GM12878 (cell line): ENCODE measurements around the gene DCPS. TPM values are rescaled to one million over a fixed set of nuclear protein-coding genes. Genes with fewer than 3 reads are reported as not detected.

Experiments used
- ATAC-seq: fragments of 200-7000 bp; cut with Tn5 transposase; 3 replicates; pipeline ENCODE4 v1.9.1; 2020; ENCODE audit warnings: mild to moderate bottlenecking, moderate library complexity
- BruUV-seq: library from RNA; stranded (reverse); fragments of 400-500 nt; replicated peaks from 2 replicates; lab custom pipeline; 2021; lab: Mats Ljungman, UMichigan
- CTCF ChIA-PET: fragments of 300-600 bp; sonication (Branson Sonifier 250); formaldehyde crosslinking; extraction: SDS; loops from one replicate; lab custom pipeline; 2021; ENCODE audit warnings: inconsistent platforms; lab: Yijun Ruan, JAX
- POLR2A ChIA-PET: fragments of 350-600 bp; formaldehyde crosslinking; extraction: SDS; loops from one replicate; lab custom pipeline; 2021; ENCODE audit warnings: inconsistent platforms; lab: Charles Lee
- RAD21 ChIA-PET: fragments of 300-600 bp; sonication (Branson Sonifier 250); formaldehyde crosslinking; loops from one replicate; lab custom pipeline; 2023; ENCODE audit warnings: antibody characterized with exemption; ENCODE audit not compliant: unreplicated experiment; lab: Charles Lee
- SMC1A ChIA-PET: fragments of 300-600 bp; sonication (Branson Sonifier 250); formaldehyde crosslinking; loops from one replicate; lab custom pipeline; 2023; ENCODE audit not compliant: unreplicated experiment, uncharacterized antibody; lab: Charles Lee
- DNase-seq: peaks from one replicate; pipeline ENCODE4 v3.0.0-alpha.2; 2011; ENCODE audit warnings: low read depth, low spot score
- FAIRE-seq: peaks from 3 replicates; lab custom pipeline; 2011; peaks lifted over from hg19 to GRCh38; lab: Jason Lieb, UNC
- H2AFZ ChIP-seq: 2 replicates; pipeline ENCODE4 v1.6.0; 2011; ENCODE audit warnings: low read depth, low read length, control low read depth; ENCODE audit not compliant: control insufficient read depth
- H3K27ac ChIP-seq: 2 replicates; pipeline ENCODE4 v1.5.1; 2011; ENCODE audit warnings: control low read depth; ENCODE audit not compliant: control insufficient read depth, insufficient read depth
- H3K27me3 ChIP-seq, 2 experiments: replicated peaks in 1 of 2; 2 replicates each; pipeline versions ENCODE4 v1.6.0 to v1.6.1; 2011; ENCODE audit warnings: low read length in 1 of 2; ENCODE audit not compliant: control insufficient read depth in 2 of 2, insufficient read depth in 2 of 2
- H3K36me3 ChIP-seq, 2 experiments: 2 replicates each; pipeline ENCODE4 v1.5.1; 2011; ENCODE audit warnings: low read length in 1 of 2; ENCODE audit not compliant: control insufficient read depth in 2 of 2, insufficient read depth in 2 of 2
- H3K4me1 ChIP-seq: 2 replicates; pipeline ENCODE4 v1.6.1; 2011; ENCODE audit warnings: mild to moderate bottlenecking, low read length, moderate library complexity, mixed read lengths; ENCODE audit not compliant: control insufficient read depth, insufficient read depth
- H3K4me2 ChIP-seq: 2 replicates; pipeline ENCODE4 v1.6.0; 2011; ENCODE audit warnings: control low read depth; ENCODE audit not compliant: control insufficient read depth, insufficient read depth
- H3K4me3 ChIP-seq: fragments of 200-600 bp; sonication (generic); 2 replicates; pipeline ENCODE4 v1.5.1; 2016
- H3K79me2 ChIP-seq: 2 replicates; pipeline ENCODE4 v1.6.0; 2011; ENCODE audit warnings: low read length; ENCODE audit not compliant: control insufficient read depth, insufficient read depth
- H3K9ac ChIP-seq: 2 replicates; pipeline ENCODE4 v1.8.0; 2011; ENCODE audit warnings: low read length, control low read depth, mixed read lengths; ENCODE audit not compliant: control insufficient read depth, insufficient read depth
- H3K9me3 ChIP-seq: replicated peaks from 3 replicates; pipeline ENCODE4 v1.5.1; 2011; ENCODE audit warnings: mild to moderate bottlenecking, low read length; ENCODE audit not compliant: control insufficient read depth, insufficient read depth
- H4K20me1 ChIP-seq: 2 replicates; pipeline ENCODE4 v1.6.0; 2011; ENCODE audit not compliant: control insufficient read depth, insufficient read depth
- ASH2L ChIP-seq: fragments of 300-600, 200-600 bp; sonication (generic); IDR thresholded peaks from 2 replicates; pipeline ENCODE4 v1.6.1; 2017; ENCODE audit warnings: low read depth, mild to moderate bottlenecking, borderline replicate concordance
- CEBPB ChIP-seq, 2 experiments: fragments of 150-350 bp in 1 of 2; IDR thresholded peaks; 2 replicates each; pipeline ENCODE4 v1.6.1; 2012 to 2014; ENCODE audit warnings: low read depth in 2 of 2, low read length in 2 of 2, borderline replicate concordance in 1 of 2, inconsistent platforms in 1 of 2
- CHD1 ChIP-seq: IDR thresholded peaks from 2 replicates; pipeline ENCODE4 v1.6.1; 2012; ENCODE audit warnings: low read depth, low read length, improper control_type of control experiment
- CTCF ChIP-seq, 3 experiments: IDR thresholded peaks in 2 of 3; conservative IDR thresholded peaks in 1 of 3; 2 replicates each; pipeline ENCODE4 v1.5.1; 2011; ENCODE audit warnings: low read depth in 3 of 3, low read length in 3 of 3, mild to moderate bottlenecking in 3 of 3, control low read depth in 2 of 3, moderate library complexity in 2 of 3, inconsistent platforms in 1 of 3, mixed read lengths in 1 of 3; ENCODE audit not compliant: control insufficient read depth in 2 of 3, insufficient read depth in 1 of 3; ENCODE audit errors: extremely low read depth in 1 of 3
- ESRRA ChIP-seq: IDR thresholded peaks from 2 replicates; pipeline ENCODE4 v1.6.1; 2012; ENCODE audit warnings: mild to moderate bottlenecking, low read length, improper control_type of control experiment
- GABPA ChIP-seq: IDR thresholded peaks from 2 replicates; pipeline ENCODE4 v1.6.1; 2014; ENCODE audit warnings: antibody characterized with exemption, low read depth, mild to moderate bottlenecking, inconsistent platforms
- HCFC1 ChIP-seq: fragments of 150-350 bp; IDR thresholded peaks from 2 replicates; pipeline ENCODE4 v1.6.1; 2014; ENCODE audit warnings: low read length
- MTA2 ChIP-seq: fragments of 450-650 bp; IDR thresholded peaks from 2 replicates; pipeline ENCODE4 v1.6.1; 2016; ENCODE audit warnings: low read depth, mild to moderate bottlenecking, moderate library complexity
- NR2C2 ChIP-seq: IDR thresholded peaks from 2 replicates; pipeline ENCODE4 v1.6.1; 2011; ENCODE audit warnings: borderline replicate concordance, low read depth; ENCODE audit not compliant: control insufficient read depth, insufficient read length
- POU2F2 ChIP-seq: IDR thresholded peaks from 3 replicates; pipeline ENCODE4 v1.6.1; 2011; ENCODE audit warnings: low read depth, mild to moderate bottlenecking, low read length, borderline replicate concordance
- SIX5 ChIP-seq: IDR thresholded peaks from 2 replicates; pipeline ENCODE4 v1.6.1; 2011; ENCODE audit warnings: mild to moderate bottlenecking, low read depth, low read length, moderate library complexity; ENCODE audit not compliant: severe bottlenecking
- SP1 ChIP-seq: IDR thresholded peaks from one replicate; pipeline ENCODE4 v1.6.1; 2011; ENCODE audit warnings: low read depth, low read length
- ZNF24 ChIP-seq: fragments of 450-650 bp; IDR thresholded peaks from 2 replicates; pipeline ENCODE4 v1.6.1; 2017; ENCODE audit warnings: antibody characterized with exemption, mild to moderate bottlenecking
- ZNF274 ChIP-seq: IDR thresholded peaks from one replicate; pipeline ENCODE4 v1.8.0; 2011; ENCODE audit not compliant: insufficient read length, insufficient read depth
- ZSCAN29 ChIP-seq: fragments of 450-650 bp; IDR thresholded peaks from 2 replicates; pipeline ENCODE4 v1.6.1; 2017; ENCODE audit warnings: mild to moderate bottlenecking, moderate library complexity
- WGBS: methylation state at CpG from one replicate; pipeline ENCODE4 v1.1.6; 2016; ENCODE audit warnings: low lambda C conversion rate; ENCODE audit not compliant: insufficient replicate concordance, insufficient coverage; ENCODE audit errors: missing lambda C conversion rate; 5-methylcytosine and 5-hydroxymethylcytosine counted together
- in situ Hi-C: fragments of 300-500 bp; cut with MboI; formaldehyde crosslinking; loops from 9 replicates; pipeline ENCODE4 v1.14.3; 2018; ENCODE audit warnings: mixed read lengths
- intact Hi-C: fragments of 100-400 bp; cut with micrococcal nuclease; formaldehyde crosslinking; loops from one replicate; pipeline ENCODE4 v1.14.2; 2022; ENCODE audit not compliant: unreplicated experiment
- polyA plus RNA-seq, 11 experiments: library from polyadenylated mRNA; depleted of rRNA in 4 of 11; unstranded in 6 of 11; stranded (reverse) in 5 of 11; fragments of >200 nt; fragmentation: Nextera tagmentation in 4 of 11; fragmentation: Illumina TruSeq in 1 of 11; extraction: Ambion mirVana in 4 of 11; extraction: Trizol in 1 of 11; gene quantifications; 1 replicate in 1 of 11; 2 replicates in 10 of 11; pipeline versions ENCODE4 v1.2.1 to v1.2.3, GENCODE V29; 2011 to 2016; ENCODE audit warnings: inconsistent platforms in 2 of 11, missing spikeins in 2 of 11, low read depth in 1 of 11
- total RNA-seq, 4 experiments: library from RNA; depleted of rRNA in 3 of 4; stranded (reverse); fragments of >200 nt in 3 of 4; fragmentation: Illumina TruSeq in 1 of 4; extraction: Trizol in 1 of 4; gene quantifications; 2 replicates each; pipeline versions ENCODE4 v1.2.1 to v1.2.3, GENCODE V29; 2013 to 2021
- TF ChIP-seq, protein P1 (sequence below): fragments of 450-650 bp; formaldehyde crosslinking; IDR thresholded peaks from 2 replicates; pipeline ENCODE4 v1.4.0; 2022; ENCODE audit warnings: mild to moderate bottlenecking, moderate library complexity
- TF ChIP-seq, protein P2 (sequence below): fragments of 450-650 bp; formaldehyde crosslinking; IDR thresholded peaks from 2 replicates; pipeline ENCODE4 v1.5.0; 2022; ENCODE audit warnings: mild to moderate bottlenecking, missing genetic modification characterization
- TF ChIP-seq, protein P3 (sequence below): IDR thresholded peaks from 2 replicates; pipeline ENCODE4 v1.6.1; 2012; ENCODE audit warnings: low read depth, low read length, improper control_type of control experiment

The DCPS gene
- total and polyA plus RNA-seq, 10 of the 15 experiments (the other 5 are each of a cell fraction or from before 2014, with no cell fraction given), result 23.5 to 101 (median 67.4) TPM

DNA sequence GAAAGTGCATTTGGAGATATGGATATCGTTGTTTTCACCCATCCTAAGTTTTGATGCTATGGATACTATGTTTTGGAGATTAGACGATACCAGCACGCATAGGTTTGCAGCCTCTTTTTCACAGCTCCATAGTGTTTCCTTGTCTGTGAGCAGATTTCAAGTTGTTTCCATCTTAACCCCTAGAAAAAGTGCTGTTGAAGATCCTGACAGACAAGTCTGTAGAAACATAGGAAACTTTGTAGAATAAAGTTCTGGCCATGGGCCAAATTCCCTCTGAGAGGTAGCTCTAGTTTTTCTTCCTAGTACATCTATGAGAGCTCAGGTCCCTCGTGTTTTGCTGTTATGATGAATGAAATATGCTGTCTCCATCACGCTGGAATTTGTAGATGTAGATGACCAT is 84.0 kb downstream of the DCPS start:
- Histone ChIP-seq H3K36me3 (no peaks in the 10 kb centered on the region), H3K4me1 (peaks cover 9% of the 10 kb centered on the region), H3K79me2 (no peaks in the 10 kb centered on the region), H3K4me3 (no peak overlapping the region), H3K9ac (no peak overlapping the region), H4K20me1 (no peaks in the 10 kb centered on the region), H3K9me3 (no peaks in the 10 kb centered on the region), H2AFZ (no peak overlapping the region), H3K27ac (no peak overlapping the region), H3K27me3 (no peaks in the 10 kb centered on the region), H3K4me2 (no peak overlapping the region)
- in situ Hi-C loops (no loop called here), intact Hi-C loops (no loop called here)
- ChIA-PET SMC1A (no interaction called here), CTCF (no interaction called here), POLR2A (no interaction called here), RAD21 (no interaction called here)
- DNase-seq (no peak), FAIRE-seq (no peak), ATAC-seq (no peak)
- 66% methylated on average over 5 of the region's 5 CpGs for WGBS
- BruUV-seq, result no TSS peak
- no peak for TF ChIP-seq SIX5
- TF ChIP-seq, protein P1, sequence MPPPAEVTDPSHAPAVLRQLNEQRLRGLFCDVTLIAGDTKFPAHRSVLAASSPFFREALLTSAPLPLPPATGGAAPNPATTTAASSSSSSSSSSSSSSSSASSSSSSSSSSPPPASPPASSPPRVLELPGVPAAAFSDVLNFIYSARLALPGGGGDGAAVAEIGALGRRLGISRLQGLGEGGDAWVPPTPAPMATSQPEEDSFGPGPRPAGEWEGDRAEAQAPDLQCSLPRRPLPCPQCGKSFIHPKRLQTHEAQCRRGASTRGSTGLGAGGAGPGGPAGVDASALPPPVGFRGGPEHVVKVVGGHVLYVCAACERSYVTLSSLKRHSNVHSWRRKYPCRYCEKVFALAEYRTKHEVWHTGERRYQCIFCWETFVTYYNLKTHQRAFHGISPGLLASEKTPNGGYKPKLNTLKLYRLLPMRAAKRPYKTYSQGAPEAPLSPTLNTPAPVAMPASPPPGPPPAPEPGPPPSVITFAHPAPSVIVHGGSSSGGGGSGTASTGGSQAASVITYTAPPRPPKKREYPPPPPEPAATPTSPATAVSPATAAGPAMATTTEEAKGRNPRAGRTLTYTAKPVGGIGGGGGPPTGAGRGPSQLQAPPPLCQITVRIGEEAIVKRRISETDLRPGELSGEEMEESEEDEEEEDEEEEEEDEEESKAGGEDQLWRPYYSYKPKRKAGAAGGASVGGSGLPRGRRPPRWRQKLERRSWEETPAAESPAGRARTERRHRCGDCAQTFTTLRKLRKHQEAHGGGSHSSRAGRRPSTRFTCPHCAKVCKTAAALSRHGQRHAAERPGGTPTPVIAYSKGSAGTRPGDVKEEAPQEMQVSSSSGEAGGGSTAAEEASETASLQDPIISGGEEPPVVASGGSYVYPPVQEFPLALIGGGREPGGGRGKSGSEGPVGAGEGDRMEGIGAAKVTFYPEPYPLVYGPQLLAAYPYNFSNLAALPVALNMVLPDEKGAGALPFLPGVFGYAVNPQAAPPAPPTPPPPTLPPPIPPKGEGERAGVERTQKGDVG (CRISPR knock-in tag), result no peak
- TF ChIP-seq, protein P2, sequence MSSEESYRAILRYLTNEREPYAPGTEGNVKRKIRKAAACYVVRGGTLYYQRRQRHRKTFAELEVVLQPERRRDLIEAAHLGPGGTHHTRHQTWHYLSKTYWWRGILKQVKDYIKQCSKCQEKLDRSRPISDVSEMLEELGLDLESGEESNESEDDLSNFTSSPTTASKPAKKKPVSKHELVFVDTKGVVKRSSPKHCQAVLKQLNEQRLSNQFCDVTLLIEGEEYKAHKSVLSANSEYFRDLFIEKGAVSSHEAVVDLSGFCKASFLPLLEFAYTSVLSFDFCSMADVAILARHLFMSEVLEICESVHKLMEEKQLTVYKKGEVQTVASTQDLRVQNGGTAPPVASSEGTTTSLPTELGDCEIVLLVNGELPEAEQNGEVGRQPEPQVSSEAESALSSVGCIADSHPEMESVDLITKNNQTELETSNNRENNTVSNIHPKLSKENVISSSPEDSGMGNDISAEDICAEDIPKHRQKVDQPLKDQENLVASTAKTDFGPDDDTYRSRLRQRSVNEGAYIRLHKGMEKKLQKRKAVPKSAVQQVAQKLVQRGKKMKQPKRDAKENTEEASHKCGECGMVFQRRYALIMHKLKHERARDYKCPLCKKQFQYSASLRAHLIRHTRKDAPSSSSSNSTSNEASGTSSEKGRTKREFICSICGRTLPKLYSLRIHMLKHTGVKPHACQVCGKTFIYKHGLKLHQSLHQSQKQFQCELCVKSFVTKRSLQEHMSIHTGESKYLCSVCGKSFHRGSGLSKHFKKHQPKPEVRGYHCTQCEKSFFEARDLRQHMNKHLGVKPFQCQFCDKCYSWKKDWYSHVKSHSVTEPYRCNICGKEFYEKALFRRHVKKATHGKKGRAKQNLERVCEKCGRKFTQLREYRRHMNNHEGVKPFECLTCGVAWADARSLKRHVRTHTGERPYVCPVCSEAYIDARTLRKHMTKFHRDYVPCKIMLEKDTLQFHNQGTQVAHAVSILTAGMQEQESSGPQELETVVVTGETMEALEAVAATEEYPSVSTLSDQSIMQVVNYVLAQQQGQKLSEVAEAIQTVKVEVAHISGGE (CRISPR knock-in tag), result no peak
- TF ChIP-seq MTA2, result no peak
- no peak for TF ChIP-seq ZSCAN29
- no peak for TF ChIP-seq POU2F2
- TF ChIP-seq CHD1, result no peak
- TF ChIP-seq CTCF (IDR thresholded peaks at IDR 0.05 in 2 of 3, conservative IDR thresholded peaks at IDR 0.05 in 1 of 3; ENCODE audit: control insufficient read depth in 2 of 3, extremely low read depth in 1 of 3, insufficient read depth in 1 of 3, low read depth in 3 of 3, low read length in 3 of 3), result no peak
- TF ChIP-seq SP1, result no peak
- TF ChIP-seq ZNF24, result no peak
- no peak for TF ChIP-seq CEBPB (IDR thresholded peaks at IDR 0.05; ENCODE audit: borderline replicate concordance in 1 of 2, low read depth in 2 of 2, low read length in 2 of 2)
- TF ChIP-seq, protein P3, sequence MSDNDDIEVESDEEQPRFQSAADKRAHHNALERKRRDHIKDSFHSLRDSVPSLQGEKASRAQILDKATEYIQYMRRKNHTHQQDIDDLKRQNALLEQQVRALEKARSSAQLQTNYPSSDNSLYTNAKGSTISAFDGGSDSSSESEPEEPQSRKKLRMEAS, result no peak
- TF ChIP-seq ESRRA, result no peak
- TF ChIP-seq HCFC1, result no peak
- no peak for TF ChIP-seq ZNF274
- TF ChIP-seq NR2C2, result no peak
- TF ChIP-seq ASH2L, result no peak
- no peak for TF ChIP-seq GABPA
